ENCODE data around the gene ST6GALNAC6.

DNA sequence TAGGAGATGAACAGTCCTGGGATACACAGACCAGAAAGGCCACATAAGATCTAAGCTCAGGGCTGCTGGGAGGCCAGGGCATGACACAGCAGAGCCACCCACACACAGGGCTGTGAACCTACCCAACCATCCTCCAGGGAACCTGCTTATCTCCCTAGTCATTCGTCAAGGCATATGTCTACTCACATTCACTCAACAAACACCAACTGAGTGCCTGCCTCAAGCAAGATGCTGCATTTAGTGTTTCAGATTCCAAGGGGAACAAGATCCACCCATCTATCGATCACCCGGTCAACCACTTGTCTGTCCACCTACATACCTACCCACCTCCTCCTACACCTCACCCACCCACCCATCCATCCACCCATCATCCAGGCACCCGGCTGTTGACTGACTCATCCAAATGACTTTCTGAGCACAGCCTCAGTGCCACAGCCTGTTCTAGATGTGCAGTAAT is 36.4 kb upstream of the ST6GALNAC6 start:
- no peak for TF ChIP-seq ARNT (IDR thresholded peaks at IDR 0.05)
- TF ChIP-seq LEF1 (IDR thresholded peaks at IDR 0.05; ENCODE audit: borderline replicate concordance), result no peak
- TF ChIP-seq FOXK2 (IDR thresholded peaks at IDR 0.05), result no peak
- TF ChIP-seq SUZ12 (IDR thresholded peaks at IDR 0.05), result no peak
- no peak for TF ChIP-seq ZNF384 (IDR thresholded peaks at IDR 0.05)
- TF ChIP-seq BHLHE40 (IDR thresholded peaks at IDR 0.05; ENCODE audit: borderline replicate concordance), result no peak
- TF ChIP-seq, protein P1, sequence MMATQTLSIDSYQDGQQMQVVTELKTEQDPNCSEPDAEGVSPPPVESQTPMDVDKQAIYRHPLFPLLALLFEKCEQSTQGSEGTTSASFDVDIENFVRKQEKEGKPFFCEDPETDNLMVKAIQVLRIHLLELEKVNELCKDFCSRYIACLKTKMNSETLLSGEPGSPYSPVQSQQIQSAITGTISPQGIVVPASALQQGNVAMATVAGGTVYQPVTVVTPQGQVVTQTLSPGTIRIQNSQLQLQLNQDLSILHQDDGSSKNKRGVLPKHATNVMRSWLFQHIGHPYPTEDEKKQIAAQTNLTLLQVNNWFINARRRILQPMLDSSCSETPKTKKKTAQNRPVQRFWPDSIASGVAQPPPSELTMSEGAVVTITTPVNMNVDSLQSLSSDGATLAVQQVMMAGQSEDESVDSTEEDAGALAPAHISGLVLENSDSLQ (IDR thresholded peaks at IDR 0.05), result no peak
- TF ChIP-seq SP1 (IDR thresholded peaks at IDR 0.05), result no peak
- no peak for TF ChIP-seq TARDBP (IDR thresholded peaks at IDR 0.05)
- no peak for TF ChIP-seq FOXA1 (IDR thresholded peaks at IDR 0.05)
- TF ChIP-seq FOXM1 (IDR thresholded peaks at IDR 0.05; ENCODE audit: borderline replicate concordance), result no peak
- TF ChIP-seq NFRKB (IDR thresholded peaks at IDR 0.05), result no peak
- no peak for TF ChIP-seq HDGF (IDR thresholded peaks at IDR 0.05; ENCODE audit: borderline replicate concordance)
- TF ChIP-seq CTBP1 (IDR thresholded peaks at IDR 0.05; ENCODE audit: borderline replicate concordance), result no peak
